HepG2 (cell line): ENCODE data around the gene DIS3L2. TPM values are rescaled to one million over a fixed set of nuclear protein-coding genes. Genes with fewer than 3 reads are reported as not detected.

Experiments used
- ATAC-seq: fragments of 200-7000 bp; cut with Tn5 transposase; 3 replicates; pipeline ENCODE4 v1.9.1; 2020; ENCODE audit warnings: mild to moderate bottlenecking, moderate library complexity
- BruUV-seq: library from RNA; stranded (reverse); fragments of 400-500 nt; replicated peaks from 2 replicates; lab custom pipeline; 2021; lab: Mats Ljungman, UMichigan
- CTCF ChIA-PET: fragments of 300-600 bp; formaldehyde crosslinking; extraction: SDS; loops from one replicate; lab custom pipeline; 2021; ENCODE audit warnings: low total read pairs, inconsistent platforms, low intra/inter-chr PET ratio; lab: Yijun Ruan, JAX
- POLR2A ChIA-PET: fragments of 350-600 bp; sonication (Branson Sonifier 250); formaldehyde crosslinking; loops from one replicate; lab custom pipeline; 2020; ENCODE audit warnings: antibody characterized with exemption, inconsistent platforms; lab: Yijun Ruan, JAX
- DNase-seq: peaks from one replicate; pipeline ENCODE4 v3.0.0-alpha.2; 2015; ENCODE audit warnings: low spot score
- FAIRE-seq: peaks from 3 replicates; lab custom pipeline; 2011; peaks lifted over from hg19 to GRCh38; lab: Jason Lieb, UNC
- H2AFZ ChIP-seq: one replicate; pipeline ENCODE4 v1.6.1; 2011; ENCODE audit warnings: low read length, inconsistent platforms
- H3K27ac ChIP-seq: fragments of 300-600 bp; 3 replicates; pipeline ENCODE4 v1.8.0; 2011; ENCODE audit warnings: mixed run types, mild to moderate bottlenecking, mixed read lengths, low read length, inconsistent platforms; ENCODE audit not compliant: insufficient read depth; ENCODE audit errors: extremely low read length
- H3K27me3 ChIP-seq, 2 experiments: fragments of 200-600 bp in 1 of 2; 2 replicates in 1 of 2; 3 replicates in 1 of 2; pipeline versions ENCODE4 v1.6.0 to v1.8.0; 2011; ENCODE audit warnings: low read length in 2 of 2, mild to moderate bottlenecking in 2 of 2, moderate library complexity in 2 of 2, inconsistent platforms in 1 of 2; ENCODE audit not compliant: insufficient read depth in 2 of 2, control insufficient read depth in 1 of 2
- H3K36me3 ChIP-seq, 2 experiments: fragments of 200-600 bp in 1 of 2; replicated peaks in 1 of 2; 2 replicates in 1 of 2; 3 replicates in 1 of 2; pipeline versions ENCODE4 v1.5.1 to v1.8.0; 2011; ENCODE audit warnings: low read length in 2 of 2, inconsistent platforms in 1 of 2; ENCODE audit not compliant: insufficient read depth in 2 of 2, control insufficient read depth in 1 of 2
- H3K4me1 ChIP-seq: 2 replicates; pipeline ENCODE4 v1.5.1; 2012; ENCODE audit warnings: low read length, inconsistent platforms; ENCODE audit not compliant: insufficient read depth
- H3K4me2 ChIP-seq: 2 replicates; pipeline ENCODE4 v1.6.0; 2011; ENCODE audit warnings: low read depth, low read length, inconsistent platforms
- H3K4me3 ChIP-seq, 3 experiments: fragments of 200-600 bp in 1 of 3; sonication (generic), shearing (Covaris generic) in 1 of 3; replicated peaks in 1 of 3; 2 replicates each; pipeline ENCODE4 v1.5.1; 2011 to 2016; ENCODE audit warnings: low read length in 3 of 3, inconsistent platforms in 2 of 3, low read depth in 2 of 3, mild to moderate bottlenecking in 2 of 3, control low read depth in 1 of 3, mixed read lengths in 1 of 3; ENCODE audit not compliant: insufficient read depth in 1 of 3
- H3K79me2 ChIP-seq: one replicate; pipeline ENCODE4 v1.6.1; 2011; ENCODE audit warnings: low read length, inconsistent platforms; ENCODE audit not compliant: insufficient read depth
- H3K9ac ChIP-seq: 2 replicates; pipeline ENCODE4 v1.6.0; 2011; ENCODE audit warnings: mild to moderate bottlenecking, low read depth, low read length, inconsistent platforms; ENCODE audit not compliant: insufficient read depth
- H3K9me3 ChIP-seq: 2 replicates; pipeline ENCODE4 v1.5.1; 2012; ENCODE audit warnings: mild to moderate bottlenecking, low read length
- H4K20me1 ChIP-seq: 2 replicates; pipeline ENCODE4 v1.6.0; 2011; ENCODE audit warnings: inconsistent platforms, mild to moderate bottlenecking, low read length, moderate library complexity; ENCODE audit not compliant: insufficient read depth
- FOXA1 ChIP-seq, 2 experiments: fragments of 450-650 bp in 1 of 2; sonication (generic) in 1 of 2; formaldehyde crosslinking in 1 of 2; IDR thresholded peaks; 2 replicates each; pipeline versions ENCODE4 v1.4.0 to v1.6.1; 2016 to 2020; ENCODE audit warnings: missing genetic modification reagents in 1 of 2
- FOXO1 ChIP-seq: sonication (generic); formaldehyde crosslinking; IDR thresholded peaks from 2 replicates; pipeline ENCODE4 v1.4.0; 2020; ENCODE audit warnings: missing genetic modification reagents
- FOXP1 ChIP-seq, 2 experiments: fragments of 450-650 bp in 1 of 2; IDR thresholded peaks; 2 replicates each; pipeline ENCODE4 v1.6.1; 2017 to 2018; ENCODE audit warnings: antibody characterized with exemption in 1 of 2
- SMC3 ChIP-seq: IDR thresholded peaks from 2 replicates; pipeline ENCODE4 v1.6.1; 2011; ENCODE audit warnings: low read length, improper control_type of control experiment
- TP53 ChIP-seq: sonication (generic); formaldehyde crosslinking; conservative IDR thresholded peaks from 2 replicates; pipeline ENCODE4 v1.4.0; 2020; ENCODE audit warnings: missing genetic modification reagents
- ZNF777 ChIP-seq: sonication (generic); formaldehyde crosslinking; IDR thresholded peaks from 2 replicates; pipeline ENCODE4 v1.4.0; 2020; ENCODE audit warnings: missing genetic modification reagents
- WGBS: methylation state at CpG from one replicate; pipeline ENCODE4 v1.1.6; 2017; ENCODE audit warnings: low lambda C conversion rate; 5-methylcytosine and 5-hydroxymethylcytosine counted together
- in situ Hi-C: cut with HindIII; loops from 2 replicates; pipeline ENCODE4 v1.10.0; 2017; ENCODE audit warnings: low pct_unique_long_range_greater_than_20kb; ENCODE audit not compliant: extremely low pct_ligation_motif_present
- intact Hi-C: fragments of 100-400 bp; cut with micrococcal nuclease; formaldehyde crosslinking; loops from one replicate; pipeline ENCODE4 v1.10.0; 2022; ENCODE audit not compliant: unreplicated experiment
- polyA plus RNA-seq, 8 experiments: library from polyadenylated mRNA; depleted of rRNA in 3 of 8; stranded (reverse) in 7 of 8; unstranded in 1 of 8; fragments of >200 nt; fragmentation: Illumina TruSeq in 4 of 8; extraction: Trizol in 4 of 8; gene quantifications; 2 replicates each; pipeline versions ENCODE4 v1.2.1 to v1.2.3, GENCODE V29; 2011 to 2016; ENCODE audit warnings: low read depth in 4 of 8, missing spikeins in 1 of 8, mixed read lengths in 1 of 8; ENCODE audit not compliant: insufficient read depth in 1 of 8
- total RNA-seq, 5 experiments: library from RNA; depleted of rRNA; stranded (reverse); fragments of >200 nt; fragmentation: Illumina TruSeq; extraction: Trizol; gene quantifications; 2 replicates each; pipeline ENCODE4 v1.2.3, GENCODE V29; 2016; ENCODE audit warnings: low read depth in 1 of 5
- TF ChIP-seq, protein P1 (sequence below): sonication (generic); formaldehyde crosslinking; IDR thresholded peaks from 2 replicates; pipeline ENCODE4 v1.4.0; 2020; ENCODE audit warnings: mild to moderate bottlenecking, low read depth, missing genetic modification reagents
- TF ChIP-seq, protein P2 (sequence below): sonication (generic); formaldehyde crosslinking; IDR thresholded peaks from 2 replicates; pipeline ENCODE4 v1.4.0; 2020; ENCODE audit warnings: missing genetic modification reagents
- TF ChIP-seq, protein P3 (sequence below): sonication (generic); formaldehyde crosslinking; IDR thresholded peaks from 2 replicates; pipeline ENCODE4 v1.4.0; 2020; ENCODE audit warnings: mild to moderate bottlenecking, missing genetic modification reagents, borderline replicate concordance

The DIS3L2 gene
- total and polyA plus RNA-seq, 2 of the 13 experiments (the other 11 are each of a cell fraction or from before 2014, with no cell fraction given) = 7.0 to 23.9 TPM

DNA sequence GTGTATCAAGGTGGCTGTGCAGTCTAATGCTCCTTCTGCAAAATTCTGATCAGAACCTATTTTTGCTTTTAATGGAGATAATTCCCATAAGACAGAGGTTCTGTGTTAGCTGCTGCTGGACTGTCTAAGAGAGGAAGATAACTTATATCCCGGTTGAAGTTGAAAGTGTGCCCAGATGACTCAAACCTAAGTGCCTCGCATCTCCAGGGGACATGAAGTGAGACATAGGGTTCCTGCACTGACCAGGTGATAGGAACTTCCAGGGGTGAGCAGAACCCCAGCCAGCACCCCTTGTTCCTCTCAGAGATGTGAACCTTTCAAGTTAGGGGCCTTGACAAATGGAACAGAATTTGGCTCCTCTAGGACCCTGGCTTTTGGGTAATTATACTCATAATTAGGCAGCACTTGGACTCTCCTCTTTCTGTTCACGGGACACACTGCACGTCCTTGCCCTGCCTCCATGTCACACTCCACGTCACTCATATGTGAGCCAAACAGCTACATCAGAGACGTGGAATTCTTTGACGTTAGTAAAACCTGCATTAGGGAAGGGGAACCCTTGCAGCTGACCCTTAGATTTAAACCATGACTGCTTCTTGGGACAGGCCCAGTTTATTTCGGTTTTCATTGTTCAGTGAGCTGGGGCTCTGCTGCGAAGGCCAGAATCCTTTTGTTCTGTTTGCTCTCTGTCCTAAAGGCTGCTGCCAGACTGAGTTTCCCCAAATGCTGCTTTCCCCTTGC is 312.6 kb downstream of the DIS3L2 start:
- H4K20me1 ChIP-seq = no peaks in the 10 kb centered on the region
- no peak for DNase-seq
- H3K4me3 ChIP-seq = no peak overlapping the region
- POLR2A ChIA-PET = no interaction called here
- CTCF ChIA-PET = no interaction called here
- H2AFZ ChIP-seq = no peak overlapping the region
- H3K4me2 ChIP-seq = no peak overlapping the region
- BruUV-seq = no TSS peak
- no peak for ATAC-seq
- no peaks in the 10 kb centered on the region for H3K79me2 ChIP-seq
- intact Hi-C loops = no loop called here
- no peak overlapping the region for H3K27ac ChIP-seq
- TF ChIP-seq, protein P1, sequence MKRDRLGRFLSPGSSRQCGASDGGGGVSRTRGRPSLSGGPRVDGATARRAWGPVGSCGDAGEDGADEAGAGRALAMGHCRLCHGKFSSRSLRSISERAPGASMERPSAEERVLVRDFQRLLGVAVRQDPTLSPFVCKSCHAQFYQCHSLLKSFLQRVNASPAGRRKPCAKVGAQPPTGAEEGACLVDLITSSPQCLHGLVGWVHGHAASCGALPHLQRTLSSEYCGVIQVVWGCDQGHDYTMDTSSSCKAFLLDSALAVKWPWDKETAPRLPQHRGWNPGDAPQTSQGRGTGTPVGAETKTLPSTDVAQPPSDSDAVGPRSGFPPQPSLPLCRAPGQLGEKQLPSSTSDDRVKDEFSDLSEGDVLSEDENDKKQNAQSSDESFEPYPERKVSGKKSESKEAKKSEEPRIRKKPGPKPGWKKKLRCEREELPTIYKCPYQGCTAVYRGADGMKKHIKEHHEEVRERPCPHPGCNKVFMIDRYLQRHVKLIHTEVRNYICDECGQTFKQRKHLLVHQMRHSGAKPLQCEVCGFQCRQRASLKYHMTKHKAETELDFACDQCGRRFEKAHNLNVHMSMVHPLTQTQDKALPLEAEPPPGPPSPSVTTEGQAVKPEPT = no peak
- no peak for TF ChIP-seq SMC3
- TF ChIP-seq FOXP1 (IDR thresholded peaks at IDR 0.05) = no peak
- no peak for TF ChIP-seq FOXP1 (CRISPR knock-in tag; IDR thresholded peaks at IDR 0.05)
- TF ChIP-seq ZNF777 (CRISPR knock-in tag) = no peak
- TF ChIP-seq, protein P2, sequence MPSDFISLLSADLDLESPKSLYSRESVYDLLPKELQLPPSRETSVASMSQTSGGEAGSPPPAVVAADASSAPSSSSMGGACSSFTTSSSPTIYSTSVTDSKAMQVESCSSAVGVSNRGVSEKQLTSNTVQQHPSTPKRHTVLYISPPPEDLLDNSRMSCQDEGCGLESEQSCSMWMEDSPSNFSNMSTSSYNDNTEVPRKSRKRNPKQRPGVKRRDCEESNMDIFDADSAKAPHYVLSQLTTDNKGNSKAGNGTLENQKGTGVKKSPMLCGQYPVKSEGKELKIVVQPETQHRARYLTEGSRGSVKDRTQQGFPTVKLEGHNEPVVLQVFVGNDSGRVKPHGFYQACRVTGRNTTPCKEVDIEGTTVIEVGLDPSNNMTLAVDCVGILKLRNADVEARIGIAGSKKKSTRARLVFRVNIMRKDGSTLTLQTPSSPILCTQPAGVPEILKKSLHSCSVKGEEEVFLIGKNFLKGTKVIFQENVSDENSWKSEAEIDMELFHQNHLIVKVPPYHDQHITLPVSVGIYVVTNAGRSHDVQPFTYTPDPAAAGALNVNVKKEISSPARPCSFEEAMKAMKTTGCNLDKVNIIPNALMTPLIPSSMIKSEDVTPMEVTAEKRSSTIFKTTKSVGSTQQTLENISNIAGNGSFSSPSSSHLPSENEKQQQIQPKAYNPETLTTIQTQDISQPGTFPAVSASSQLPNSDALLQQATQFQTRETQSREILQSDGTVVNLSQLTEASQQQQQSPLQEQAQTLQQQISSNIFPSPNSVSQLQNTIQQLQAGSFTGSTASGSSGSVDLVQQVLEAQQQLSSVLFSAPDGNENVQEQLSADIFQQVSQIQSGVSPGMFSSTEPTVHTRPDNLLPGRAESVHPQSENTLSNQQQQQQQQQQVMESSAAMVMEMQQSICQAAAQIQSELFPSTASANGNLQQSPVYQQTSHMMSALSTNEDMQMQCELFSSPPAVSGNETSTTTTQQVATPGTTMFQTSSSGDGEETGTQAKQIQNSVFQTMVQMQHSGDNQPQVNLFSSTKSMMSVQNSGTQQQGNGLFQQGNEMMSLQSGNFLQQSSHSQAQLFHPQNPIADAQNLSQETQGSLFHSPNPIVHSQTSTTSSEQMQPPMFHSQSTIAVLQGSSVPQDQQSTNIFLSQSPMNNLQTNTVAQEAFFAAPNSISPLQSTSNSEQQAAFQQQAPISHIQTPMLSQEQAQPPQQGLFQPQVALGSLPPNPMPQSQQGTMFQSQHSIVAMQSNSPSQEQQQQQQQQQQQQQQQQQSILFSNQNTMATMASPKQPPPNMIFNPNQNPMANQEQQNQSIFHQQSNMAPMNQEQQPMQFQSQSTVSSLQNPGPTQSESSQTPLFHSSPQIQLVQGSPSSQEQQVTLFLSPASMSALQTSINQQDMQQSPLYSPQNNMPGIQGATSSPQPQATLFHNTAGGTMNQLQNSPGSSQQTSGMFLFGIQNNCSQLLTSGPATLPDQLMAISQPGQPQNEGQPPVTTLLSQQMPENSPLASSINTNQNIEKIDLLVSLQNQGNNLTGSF (CRISPR knock-in tag) = no peak
- TF ChIP-seq TP53 (CRISPR knock-in tag) = no peak
- no peak for TF ChIP-seq FOXA1 (IDR thresholded peaks at IDR 0.05)
- TF ChIP-seq FOXA1 (CRISPR knock-in tag; IDR thresholded peaks at IDR 0.05) = no peak
- no peak for TF ChIP-seq FOXO1 (CRISPR knock-in tag)
- TF ChIP-seq, protein P3, sequence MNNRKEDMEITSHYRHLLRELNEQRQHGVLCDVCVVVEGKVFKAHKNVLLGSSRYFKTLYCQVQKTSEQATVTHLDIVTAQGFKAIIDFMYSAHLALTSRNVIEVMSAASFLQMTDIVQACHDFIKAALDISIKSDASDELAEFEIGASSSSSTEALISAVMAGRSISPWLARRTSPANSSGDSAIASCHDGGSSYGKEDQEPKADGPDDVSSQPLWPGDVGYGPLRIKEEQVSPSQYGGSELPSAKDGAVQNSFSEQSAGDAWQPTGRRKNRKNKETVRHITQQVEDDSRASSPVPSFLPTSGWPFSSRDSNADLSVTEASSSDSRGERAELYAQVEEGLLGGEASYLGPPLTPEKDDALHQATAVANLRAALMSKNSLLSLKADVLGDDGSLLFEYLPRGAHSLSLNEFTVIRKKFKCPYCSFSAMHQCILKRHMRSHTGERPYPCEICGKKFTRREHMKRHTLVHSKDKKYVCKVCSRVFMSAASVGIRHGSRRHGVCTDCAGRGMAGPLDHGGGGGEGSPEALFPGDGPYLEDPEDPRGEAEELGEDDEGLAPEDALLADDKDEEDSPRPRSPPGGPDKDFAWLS (CRISPR knock-in tag) = no peak
- FAIRE-seq = no peak
- no peaks in the 10 kb centered on the region for H3K9me3 ChIP-seq
- in situ Hi-C loops = no loop called here
- H3K36me3 ChIP-seq = peaks cover 4 to 22% of the 10 kb centered on the region in 2 experiments; a peak in 4 of 5 replicates
- H3K9ac ChIP-seq = no peak overlapping the region
- 95% methylated on average over 9 of the region's 9 CpGs for WGBS
- no peaks in the 10 kb centered on the region for H3K4me1 ChIP-seq
- no peaks in the 10 kb centered on the region for H3K27me3 ChIP-seq
